SK-N-SH (cell line): ENCODE data around the gene KIAA0232. TPM values are rescaled to one million over a fixed set of nuclear protein-coding genes. Genes with fewer than 3 reads are reported as not detected.
A peak's percentile ranks its signal among the peaks of the same experiment; 100 is the strongest.

Experiments
- CTCF ChIA-PET: fragments of 300-600, 350-600 bp; formaldehyde crosslinking; extraction: SDS; loops from one replicate; lab custom pipeline; 2021; lab: Yijun Ruan, JAX
- POLR2A ChIA-PET: fragments of 350-600 bp; sonication (Branson Sonifier 250); formaldehyde crosslinking; extraction: SDS; loops from one replicate; lab custom pipeline; 2020; ENCODE audit warnings: antibody characterized with exemption, inconsistent platforms; lab: Yijun Ruan, JAX
- DNase-seq: peaks from one replicate; pipeline ENCODE4 v3.0.0; 2012
- H2AFZ ChIP-seq: fragments of 200-600 bp; sonication (generic); 2 replicates; pipeline ENCODE4 v1.8.1; 2016; ENCODE audit warnings: antibody characterized with exemption, mild to moderate bottlenecking, low read depth
- H3F3A ChIP-seq: fragments of 200-600 bp; sonication (generic); replicated peaks from 2 replicates; pipeline ENCODE3; 2016; ENCODE audit warnings: antibody characterized with exemption, mild to moderate bottlenecking; ENCODE audit not compliant: insufficient read depth
- H3K27ac ChIP-seq, 2 experiments: fragments of 200-500 bp in 1 of 2; fragments of 200-600 bp in 1 of 2; sonication (Bioruptor generic) in 1 of 2; sonication (generic), shearing (Covaris generic) in 1 of 2; 2 replicates each; pipeline versions ENCODE4 v1.5.1 to v1.6.1; 2014 to 2016; ENCODE audit warnings: low read depth in 2 of 2, inconsistent platforms in 1 of 2, low read length in 1 of 2, mild to moderate bottlenecking in 1 of 2, mixed read lengths in 1 of 2
- H3K27me3 ChIP-seq: fragments of 200-600 bp; sonication (generic), shearing (Covaris generic); 2 replicates; pipeline ENCODE4 v1.6.1; 2016; ENCODE audit warnings: mixed run types; ENCODE audit not compliant: insufficient read depth
- H3K36me3 ChIP-seq, 2 experiments: fragments of 200-500 bp in 1 of 2; fragments of 200-600 bp in 1 of 2; sonication (Bioruptor generic) in 1 of 2; sonication (generic) in 1 of 2; replicated peaks in 1 of 2; 2 replicates each; pipeline versions ENCODE3 to v1.5.1; 2014 to 2016; ENCODE audit warnings: low read length in 1 of 2, mild to moderate bottlenecking in 1 of 2; ENCODE audit not compliant: insufficient read depth in 2 of 2, control insufficient read depth in 1 of 2
- H3K4me1 ChIP-seq, 2 experiments: fragments of 200-500 bp in 1 of 2; fragments of 200-600 bp in 1 of 2; sonication (Bioruptor generic) in 1 of 2; sonication (generic), shearing (Covaris generic) in 1 of 2; 2 replicates each; pipeline versions ENCODE4 v1.5.1 to v1.6.1; 2014 to 2016; ENCODE audit warnings: low read depth in 1 of 2, low read length in 1 of 2, mixed run types in 1 of 2; ENCODE audit not compliant: insufficient read depth in 2 of 2, control insufficient read depth in 1 of 2
- H3K4me2 ChIP-seq: fragments of 200-600 bp; sonication (generic), shearing (Covaris generic); 2 replicates; pipeline ENCODE4 v1.6.1; 2017; ENCODE audit warnings: mixed run types
- H3K4me3 ChIP-seq, 2 experiments: fragments of 200-500 bp in 1 of 2; fragments of 200-600 bp in 1 of 2; sonication (Bioruptor generic) in 1 of 2; sonication (generic), shearing (Covaris generic) in 1 of 2; 2 replicates each; pipeline versions ENCODE4 v1.5.1 to v1.8.1; 2014 to 2016; ENCODE audit warnings: low read depth in 2 of 2, inconsistent platforms in 1 of 2, low read length in 1 of 2, mild to moderate bottlenecking in 1 of 2, mixed read lengths in 1 of 2, moderate library complexity in 1 of 2
- H3K79me2 ChIP-seq: fragments of 200-600 bp; sonication (generic); 2 replicates; pipeline ENCODE4 v1.8.1; 2017; ENCODE audit warnings: mild to moderate bottlenecking; ENCODE audit not compliant: insufficient read depth
- H3K9ac ChIP-seq: fragments of 200-600 bp; sonication (generic); 2 replicates; pipeline ENCODE4 v1.6.1; 2017; ENCODE audit warnings: mixed run types
- H3K9me2 ChIP-seq: fragments of 200-600 bp; sonication (generic); 2 replicates; pipeline ENCODE4 v1.6.1; 2017; ENCODE audit warnings: mixed run types
- H3K9me3 ChIP-seq: fragments of 200-600 bp; sonication (generic); 2 replicates; pipeline ENCODE4 v1.6.1; 2017; ENCODE audit warnings: mixed run types, mild to moderate bottlenecking, moderate library complexity
- H4K20me1 ChIP-seq: fragments of 200-600 bp; sonication (generic); 2 replicates; pipeline ENCODE4 v1.6.1; 2017; ENCODE audit warnings: mild to moderate bottlenecking, mixed run types; ENCODE audit not compliant: insufficient read depth
- CTCF ChIP-seq: fragments of 200-600 bp; sonication (generic); IDR thresholded peaks from 2 replicates; pipeline ENCODE4 v1.6.1; 2017; ENCODE audit warnings: antibody characterized with exemption, mild to moderate bottlenecking, moderate library complexity
- ELF1 ChIP-seq: IDR thresholded peaks from 2 replicates; pipeline ENCODE4 v1.4.0; 2012
- EP300 ChIP-seq, 2 experiments: IDR thresholded peaks; 2 replicates each; pipeline versions ENCODE4 v1.4.0 to v1.6.1; 2012; ENCODE audit warnings: borderline replicate concordance in 1 of 2, low read depth in 1 of 2, low read length in 1 of 2
- EZH2phosphoT487 ChIP-seq: fragments of 200-600 bp; sonication (generic); IDR thresholded peaks from 2 replicates; pipeline ENCODE4 v1.6.1; 2017; ENCODE audit warnings: low read depth, mixed run types, mild to moderate bottlenecking, antibody characterized with exemption, moderate library complexity, borderline replicate concordance
- MXI1 ChIP-seq: IDR thresholded peaks from 2 replicates; pipeline ENCODE4 v1.6.1; 2012; ENCODE audit warnings: mild to moderate bottlenecking, low read depth, low read length, improper control_type of control experiment
- NFIC ChIP-seq: IDR thresholded peaks from 2 replicates; pipeline ENCODE4 v1.4.0; 2012; ENCODE audit warnings: borderline replicate concordance
- PBX3 ChIP-seq: IDR thresholded peaks from 2 replicates; pipeline ENCODE4; 2012
- POLR2AphosphoS5 ChIP-seq: IDR thresholded peaks from 2 replicates; pipeline ENCODE4 v1.6.1; 2012; ENCODE audit warnings: low read depth, low read length
- RAD21 ChIP-seq: IDR thresholded peaks from 2 replicates; pipeline ENCODE4 v1.6.1; 2012; ENCODE audit warnings: mild to moderate bottlenecking, low read length
- SMC3 ChIP-seq: IDR thresholded peaks from 2 replicates; pipeline ENCODE4 v1.6.1; 2012; ENCODE audit warnings: low read depth, low read length, improper control_type of control experiment
- YY1 ChIP-seq: IDR thresholded peaks from 2 replicates; pipeline ENCODE4 v1.4.0; 2012; ENCODE audit warnings: low read depth, mild to moderate bottlenecking
- WGBS: methylation state at CpG from one replicate; pipeline ENCODE4 v1.1.6; 2017; ENCODE audit warnings: low lambda C conversion rate; 5-methylcytosine and 5-hydroxymethylcytosine counted together
- polyA plus RNA-seq, 3 experiments: library from polyadenylated mRNA; depleted of rRNA; stranded (reverse); fragments of >200 nt; gene quantifications; 2 replicates each; pipeline ENCODE4 v1.2.3, GENCODE V29; 2012

The KIAA0232 gene
- polyA plus RNA-seq, 1 of the 3 experiments (the other 2 are of a cell fraction), result 5.7 TPM

GRCh38 chr4:6907658-6908191, 125.2 kb downstream of the KIAA0232 start:
- ChIA-PET CTCF (interaction anchor here (0.6 to 3.1 kb wide), 12 partner anchors 13 to 232 kb away, joined by 3 to 24 read pairs (median 3); partner anchors contain the start of gene TADA2B), POLR2A (interaction anchor here (1.4 to 1.5 kb wide), 2 partner anchors 9 to 84 kb away, joined by 3 to 5 read pairs; no protein-coding TSS in a partner anchor)
- Histone ChIP-seq H3K27ac (no peak overlapping the region; a peak in 1 of 4 replicates), H3K79me2 (peaks cover 14% of the 10 kb centered on the region), H4K20me1 (no peaks in the 10 kb centered on the region), H3K9me2 (no peaks in the 10 kb centered on the region), H2AFZ (no peak overlapping the region), H3K9me3 (no peaks in the 10 kb centered on the region), H3K4me1 (peaks cover 0 to 26% of the 10 kb centered on the region in 2 experiments; a peak in 1 of 4 replicates), H3K27me3 (no peaks in the 10 kb centered on the region), H3F3A (no peaks in the 10 kb centered on the region), H3K9ac (no peak overlapping the region), H3K4me2 (no peak overlapping the region), H3K36me3 (no peaks in the 10 kb centered on the region), H3K4me3 (no peak overlapping the region; a peak in 1 of 4 replicates)
- peak; percentile 67 for DNase-seq
- whole genome bisulfite sequencing, result 55% methylated on average over 22 of the region's 22 CpGs
- TF ChIP-seq SMC3 (peak; percentile 49), POLR2AphosphoS5 (no peak), RAD21 (peak; percentile 60), CTCF (peak; percentile 44)

DNA sequence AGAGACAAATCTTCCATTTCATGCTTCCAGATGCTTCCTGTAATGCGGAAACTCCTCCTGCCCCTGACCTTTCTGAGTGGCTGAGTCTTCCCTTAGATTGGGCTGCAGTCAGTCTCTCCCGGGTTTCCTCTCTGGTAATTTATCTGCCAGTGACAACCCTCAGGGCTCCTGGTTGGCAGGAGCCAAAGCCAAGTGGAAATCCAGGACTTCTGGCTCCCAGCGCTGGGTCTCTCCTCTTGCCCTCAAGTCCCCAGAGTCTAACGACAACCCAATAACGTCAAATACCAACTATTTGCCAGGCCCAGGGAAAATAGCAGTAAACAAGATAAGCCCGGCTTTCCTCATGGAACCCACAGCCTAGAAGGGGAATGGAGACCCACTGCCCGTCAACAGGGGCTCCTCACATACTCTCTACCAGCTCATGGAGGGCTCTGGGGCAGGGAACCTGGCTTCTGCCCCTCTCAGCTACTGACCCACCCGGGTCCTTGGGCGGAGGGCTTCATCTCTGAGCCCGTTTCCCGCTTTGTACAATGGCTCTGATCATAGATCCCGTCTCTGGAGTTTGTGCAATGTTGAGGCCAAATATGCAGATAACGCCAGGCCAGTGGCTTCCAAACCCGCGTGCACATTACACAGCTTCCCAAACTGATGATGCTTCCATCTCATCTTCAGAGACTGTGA, 126.0 kb downstream of the KIAA0232 start:
- ChIA-PET CTCF (interaction anchor here (0.6 to 3.1 kb wide), 18 partner anchors 12 to 243 kb away, joined by 3 to 24 read pairs (median 3); partner anchors contain the start of gene TADA2B), POLR2A (interaction anchor here (1.2 to 1.8 kb wide), 8 partner anchors 9 to 192 kb away, joined by 3 to 10 read pairs (median 4); partner anchors contain the start of genes BLOC1S4, GRPEL1 and KIAA0232)
- no peaks in the 10 kb centered on the region for H3K9me3 ChIP-seq

More for the DNA sequence above, 126.0 kb downstream of the KIAA0232 start:
- WGBS, result 49% methylated on average over 15 of the region's 15 CpGs
- peak overlapping the region; percentile 98 for H3K9ac ChIP-seq
- H3K36me3 ChIP-seq, result no peaks in the 10 kb centered on the region
- H2AFZ ChIP-seq, result peak overlapping the region; percentile 89; the same call in 1 of the 2 replicates
- no peak for TF ChIP-seq ELF1
- TF ChIP-seq EZH2phosphoT487, result no peak
- no peak for TF ChIP-seq EP300 (IDR thresholded peaks at IDR 0.05; ENCODE audit: borderline replicate concordance in 1 of 2, low read depth in 1 of 2, low read length in 1 of 2)
- TF ChIP-seq YY1, result no peak
- TF ChIP-seq MXI1, result no peak
- TF ChIP-seq PBX3, result no peak
- no peak for TF ChIP-seq NFIC
- H3K9me2 ChIP-seq, result no peaks in the 10 kb centered on the region
- no peaks in the 10 kb centered on the region for H4K20me1 ChIP-seq
- peak overlapping the region; percentile 100 for H3K4me2 ChIP-seq
- H3K27ac ChIP-seq, result peak overlapping the region; percentile 93 to 95
- H3K4me1 ChIP-seq, result peaks cover 0 to 26% of the 10 kb centered on the region in 2 experiments; a peak in 1 of 4 replicates
- H3K4me3 ChIP-seq, result peak overlapping the region; percentile 83 to 91
- H3K27me3 ChIP-seq, result no peaks in the 10 kb centered on the region
- DNase-seq, result peak; percentile 58
- H3F3A ChIP-seq, result no peaks in the 10 kb centered on the region
- H3K79me2 ChIP-seq, result peaks cover 14% of the 10 kb centered on the region
